Left hindlimb (tissue), 1 donor: Measurements from ENCODE around the gene CFAP74.
A peak's percentile ranks its signal among the peaks of the same experiment; 100 is the strongest.

Experiments used
- DNase-seq: peaks from one replicate; pipeline ENCODE4 v3.0.0-alpha.2; 2018

The CFAP74 gene

GRCh38 chr1:2003541-2004131, at the start of gene CFAP74:
Gene CFAP74 (minus strand): TSS chr1:2003786. CDS start chr1:1990956, 12,830 bp downstream.
- peak; percentile 74 for DNase-seq

GRCh38 chr1:2053217-2053616, 49.6 kb upstream of the CFAP74 start:
- DNase-seq = no peak

- DNase-seq = no peak
These were observed 49.2 kb upstream of the CFAP74 start for GRCh38 chr1:2052756-2053155.

- no peak for DNase-seq
These were observed 48.6 kb upstream of the CFAP74 start for GRCh38 chr1:2052054-2052679.

- DNase-seq = no peak
These were observed 47.5 kb upstream of the CFAP74 start for GRCh38 chr1:2050793-2051682.

- no peak for DNase-seq
These were observed 46.8 kb upstream of the CFAP74 start for GRCh38 chr1:2050461-2050792.

- peak; percentile 74 for DNase-seq
These were observed 46.3 kb upstream of the CFAP74 start, which contains the start of gene PRKCZ for GRCh38 chr1:2049718-2050431. Gene PRKCZ (plus strand): TSS chr1:2050411. CDS start chr1:2050631, 220 bp downstream.

- peak; percentile 9 for DNase-seq
These were observed 45.7 kb upstream of the CFAP74 start for GRCh38 chr1:2049225-2049717.

GRCh38 chr1:2047749-2048729, 44.5 kb upstream of the CFAP74 start:
- DNase-seq = no peak

- DNase-seq = no peak
These were observed 43.6 kb upstream of the CFAP74 start for GRCh38 chr1:2046953-2047748.

- DNase-seq = no peak
These were observed 42.8 kb upstream of the CFAP74 start for GRCh38 chr1:2046174-2046917.

GRCh38 chr1:2045468-2046173, 42.0 kb upstream of the CFAP74 start:
- peak; percentile 22 for DNase-seq

- peak; percentile 82 for DNase-seq
These were observed 41.1 kb upstream of the CFAP74 start for GRCh38 chr1:2044510-2045319.

GRCh38 chr1:2043886-2044285, 40.3 kb upstream of the CFAP74 start:
- no peak for DNase-seq

- peak; percentile 30 for DNase-seq
These were observed 39.5 kb upstream of the CFAP74 start for GRCh38 chr1:2042830-2043773.

GRCh38 chr1:2041887-2042286, 38.3 kb upstream of the CFAP74 start:
- peak; percentile 11 for DNase-seq

GRCh38 chr1:2041305-2041704, 37.7 kb upstream of the CFAP74 start:
- peak; percentile 17 for DNase-seq
